Prostate gland (tissue), 2 donors: ENCODE data around the gene FUBP3. TPM values are rescaled to one million over a fixed set of nuclear protein-coding genes. Genes with fewer than 3 reads are reported as not detected.

Experiments
- DNase-seq: peaks from one replicate; pipeline ENCODE4 v3.0.0-alpha.2; 2019; ENCODE audit warnings: low spot score
- H3K27ac ChIP-seq, 2 donors: fragments of 200-600 bp; sonication (generic); 2 replicates each; pipeline ENCODE4 v1.5.1; 2017 to 2019
- H3K27me3 ChIP-seq: fragments of 200-600 bp; sonication (generic); replicated peaks from 2 replicates; pipeline ENCODE4 v1.5.1; 2019; ENCODE audit not compliant: insufficient read depth
- H3K36me3 ChIP-seq, 2 donors: fragments of 200-600 bp; sonication (generic); 1 replicate in 1 of 2; 2 replicates in 1 of 2; pipeline versions ENCODE4 v1.5.1 to v1.8.1; 2017 to 2019
- H3K4me1 ChIP-seq: fragments of 200-600 bp; sonication (generic); replicated peaks from 2 replicates; pipeline ENCODE4 v1.5.1; 2019
- H3K4me3 ChIP-seq, 2 donors: fragments of 200-600 bp; sonication (generic); 2 replicates each; pipeline ENCODE4 v1.5.1; 2017 to 2019
- H3K9me3 ChIP-seq: fragments of 200-600 bp; sonication (generic); 2 replicates; pipeline ENCODE4 v1.5.1; 2017
- CTCF ChIP-seq, 4 experiments: fragments of 200-600 bp in 2 of 4; fragments of 450-650 bp in 2 of 4; sonication (generic) in 2 of 4; IDR thresholded peaks; 1 replicate in 3 of 4; 2 replicates in 1 of 4; pipeline ENCODE4 v1.5.1; 2016 to 2019; ENCODE audit warnings: antibody characterized with exemption in 4 of 4, mild to moderate bottlenecking in 2 of 4, moderate library complexity in 2 of 4
- POLR2A ChIP-seq: fragments of 450-650 bp; IDR thresholded peaks from one replicate; pipeline ENCODE4 v1.6.1; 2016; ENCODE audit warnings: antibody characterized with exemption, mild to moderate bottlenecking
- POLR2AphosphoS5 ChIP-seq: sonication (generic); formaldehyde crosslinking; IDR thresholded peaks from one replicate; pipeline ENCODE4 v1.6.1; 2017; ENCODE audit warnings: antibody characterized with exemption
- WGBS: methylation state at CpG from one replicate; pipeline ENCODE4 v1.1.5; 2018; 5-methylcytosine and 5-hydroxymethylcytosine counted together
- intact Hi-C: fragments of 100-400 bp; cut with DNase I; formaldehyde crosslinking; loops from one replicate; pipeline ENCODE4 v1.14.2; 2022
- total RNA-seq, 2 donors: library from RNA; depleted of rRNA; stranded (reverse); fragments of >200 nt; gene quantifications; one replicate each; pipeline ENCODE4 v1.1.0, GENCODE V29; 2016

Gene FUBP3
- total RNA-seq, 2 donors from 2014 or later = 40.4 to 111 TPM

GRCh38 chr9:130609163-130609562 is 29.8 kb downstream of the FUBP3 start:
- no peaks in the 10 kb centered on the region for H3K27me3 ChIP-seq
- no peak overlapping the region for H3K4me3 ChIP-seq
- no peak overlapping the region for H3K27ac ChIP-seq
- H3K4me1 ChIP-seq = peaks cover 3% of the 10 kb centered on the region
- peaks cover 0 to under 1% of the 10 kb centered on the region in 2 donors for H3K36me3 ChIP-seq
- no peak for TF ChIP-seq POLR2AphosphoS5
- no peak for TF ChIP-seq CTCF (IDR thresholded peaks at IDR 0.05)
- TF ChIP-seq POLR2A = no peak
- no peaks in the 10 kb centered on the region for H3K9me3 ChIP-seq
- WGBS = 82% methylated on average over 9 of the region's 9 CpGs
- no peak for DNase-seq
- intact Hi-C loops = no loop called here

- intact Hi-C loops = no loop called here
- Histone ChIP-seq H3K27ac (peak overlapping the region in 1 of 2 donors; percentile 41), H3K9me3 (no peaks in the 10 kb centered on the region), H3K4me3 (no peak overlapping the region), H3K36me3 (peaks cover 9 to 14% of the 10 kb centered on the region in 2 donors), H3K4me1 (peaks cover 3% of the 10 kb centered on the region), H3K27me3 (no peaks in the 10 kb centered on the region)
- WGBS = 32% methylated on average over 8 of the region's 8 CpGs
- TF ChIP-seq CTCF (IDR thresholded peaks at IDR 0.05) (no peak), POLR2A (no peak), POLR2AphosphoS5 (no peak)
- DNase-seq = no peak
These were observed 31.7 kb downstream of the FUBP3 start for GRCh38 chr9:130610862-130611707.

GRCh38 chr9:130616451-130616850 is 37.1 kb downstream of the FUBP3 start:
- H3K36me3 ChIP-seq = peaks cover 29 to 38% of the 10 kb centered on the region in 2 donors
- H3K9me3 ChIP-seq = no peaks in the 10 kb centered on the region
- no peaks in the 10 kb centered on the region for H3K4me1 ChIP-seq
- intact Hi-C loops = no loop called here
- no peak for DNase-seq
- H3K4me3 ChIP-seq = no peak overlapping the region
- no peak overlapping the region for H3K27ac ChIP-seq
- no peaks in the 10 kb centered on the region for H3K27me3 ChIP-seq
- WGBS = 90% methylated on average over 10 of the region's 10 CpGs
- no peak for TF ChIP-seq POLR2AphosphoS5
- no peak for TF ChIP-seq POLR2A
- no peak for TF ChIP-seq CTCF (IDR thresholded peaks at IDR 0.05)

GRCh38 chr9:130623466-130623865 is 44.1 kb downstream of the FUBP3 start:
- Histone ChIP-seq H3K4me3 (no peak overlapping the region), H3K4me1 (no peaks in the 10 kb centered on the region), H3K36me3 (peaks cover 26 to 37% of the 10 kb centered on the region in 2 donors), H3K9me3 (no peaks in the 10 kb centered on the region), H3K27me3 (no peaks in the 10 kb centered on the region), H3K27ac (no peak overlapping the region)
- WGBS = 87% methylated on average over 10 of the region's 10 CpGs
- intact Hi-C loops = no loop called here
- TF ChIP-seq POLR2A (no peak), POLR2AphosphoS5 (no peak), CTCF (IDR thresholded peaks at IDR 0.05) (no peak)
- no peak for DNase-seq

GRCh38 chr9:130624154-130624553 is 44.8 kb downstream of the FUBP3 start:
- Histone ChIP-seq H3K9me3 (no peaks in the 10 kb centered on the region), H3K27me3 (no peaks in the 10 kb centered on the region), H3K36me3 (peaks cover 21 to 37% of the 10 kb centered on the region in 2 donors), H3K27ac (no peak overlapping the region), H3K4me3 (no peak overlapping the region), H3K4me1 (no peaks in the 10 kb centered on the region)
- no peak for DNase-seq
- intact Hi-C loops = no loop called here
- TF ChIP-seq CTCF (IDR thresholded peaks at IDR 0.05) = no peak
- 86% methylated on average over 4 of the region's 4 CpGs for WGBS
